ENCODE results near the gene DOP1A.
"Not testable (repeated sequence)": the region's sequence is repeated elsewhere in the genome, so short reads cannot be mapped to it uniquely, and the experiment has no call there.

The DOP1A gene

GRCh38 chr6:83167726-83168278, 100.3 kb downstream of the DOP1A start:
- no peaks in the 10 kb centered on the region for H3K9me3 ChIP-seq (ENCODE audit: insufficient read depth, low read depth, low read length)
- H3K9ac ChIP-seq (ENCODE audit: low read depth, low read length), result no peak overlapping the region
- no peak overlapping the region for H3K4me3 ChIP-seq (ENCODE audit: low read length)
- no peak overlapping the region for H3K27ac ChIP-seq (ENCODE audit: low read length)
- H3K36me3 ChIP-seq (ENCODE audit: insufficient read depth, low read depth, low read length), result peaks cover 98% of the 10 kb centered on the region
- no peaks in the 10 kb centered on the region for H3K4me1 ChIP-seq (ENCODE audit: insufficient read depth, low read length)
- H3K27me3 ChIP-seq (ENCODE audit: insufficient read depth, low read length), result no peaks in the 10 kb centered on the region

- Histone ChIP-seq H3K9ac (ENCODE audit: low read depth, low read length) (no peak overlapping the region), H3K36me3 (ENCODE audit: insufficient read depth, low read depth, low read length) (peaks cover 98% of the 10 kb centered on the region), H3K27me3 (ENCODE audit: insufficient read depth, low read length) (no peaks in the 10 kb centered on the region), H3K4me3 (ENCODE audit: low read length) (no peak overlapping the region), H3K27ac (ENCODE audit: low read length) (no peak overlapping the region), H3K4me1 (ENCODE audit: insufficient read depth, low read length) (no peaks in the 10 kb centered on the region), H3K9me3 (ENCODE audit: insufficient read depth, low read depth, low read length) (no peaks in the 10 kb centered on the region)
These were observed 101.1 kb downstream of the DOP1A start for GRCh38 chr6:83168556-83168955.

GRCh38 chr6:83169106-83169505, 101.6 kb downstream of the DOP1A start:
- no peak overlapping the region for H3K9ac ChIP-seq (ENCODE audit: low read depth, low read length)
- no peaks in the 10 kb centered on the region for H3K27me3 ChIP-seq (ENCODE audit: insufficient read depth, low read length)
- no peaks in the 10 kb centered on the region for H3K4me1 ChIP-seq (ENCODE audit: insufficient read depth, low read length)
- no peak overlapping the region for H3K27ac ChIP-seq (ENCODE audit: low read length)
- no peak overlapping the region for H3K4me3 ChIP-seq (ENCODE audit: low read length)
- peaks cover 98% of the 10 kb centered on the region for H3K36me3 ChIP-seq (ENCODE audit: insufficient read depth, low read depth, low read length)
- H3K9me3 ChIP-seq (ENCODE audit: insufficient read depth, low read depth, low read length), result no peaks in the 10 kb centered on the region

- no peak overlapping the region for H3K4me3 ChIP-seq (ENCODE audit: low read length)
- no peak overlapping the region for H3K27ac ChIP-seq (ENCODE audit: low read length)
- no peaks in the 10 kb centered on the region for H3K27me3 ChIP-seq (ENCODE audit: insufficient read depth, low read length)
- H3K9me3 ChIP-seq (ENCODE audit: insufficient read depth, low read depth, low read length), result no peaks in the 10 kb centered on the region
- H3K4me1 ChIP-seq (ENCODE audit: insufficient read depth, low read length), result no peaks in the 10 kb centered on the region
- H3K9ac ChIP-seq (ENCODE audit: low read depth, low read length), result no peak overlapping the region
- H3K36me3 ChIP-seq (ENCODE audit: insufficient read depth, low read depth, low read length), result peaks cover 98% of the 10 kb centered on the region
These were observed 102.0 kb downstream of the DOP1A start for GRCh38 chr6:83169511-83169910.

GRCh38 chr6:83176246-83176645, 108.8 kb downstream of the DOP1A start:
- peaks cover 1% of the 10 kb centered on the region for H3K4me1 ChIP-seq (ENCODE audit: insufficient read depth, low read length)
- peaks cover 94% of the 10 kb centered on the region for H3K36me3 ChIP-seq (ENCODE audit: insufficient read depth, low read depth, low read length)
- H3K27me3 ChIP-seq (ENCODE audit: insufficient read depth, low read length), result no peaks in the 10 kb centered on the region
- H3K9ac ChIP-seq (ENCODE audit: low read depth, low read length), result no peak overlapping the region
- H3K4me3 ChIP-seq (ENCODE audit: low read length), result no peak overlapping the region
- no peak overlapping the region for H3K27ac ChIP-seq (ENCODE audit: low read length)
- no peaks in the 10 kb centered on the region for H3K9me3 ChIP-seq (ENCODE audit: insufficient read depth, low read depth, low read length)

GRCh38 chr6:83180426-83180950, 113.0 kb downstream of the DOP1A start:
- Histone ChIP-seq H3K9me3 (ENCODE audit: insufficient read depth, low read depth, low read length) (no peaks in the 10 kb centered on the region), H3K4me1 (ENCODE audit: insufficient read depth, low read length) (peaks cover 5% of the 10 kb centered on the region), H3K4me3 (ENCODE audit: low read length) (no peak overlapping the region), H3K27ac (ENCODE audit: low read length) (no peak overlapping the region), H3K27me3 (ENCODE audit: insufficient read depth, low read length) (no peaks in the 10 kb centered on the region), H3K36me3 (ENCODE audit: insufficient read depth, low read depth, low read length) (peaks cover 90% of the 10 kb centered on the region), H3K9ac (ENCODE audit: low read depth, low read length) (no peak overlapping the region)

- no peaks in the 10 kb centered on the region for H3K27me3 ChIP-seq (ENCODE audit: insufficient read depth, low read length)
- H3K9ac ChIP-seq (ENCODE audit: low read depth, low read length), result no peak overlapping the region
- no peak overlapping the region for H3K27ac ChIP-seq (ENCODE audit: low read length)
- H3K4me3 ChIP-seq (ENCODE audit: low read length), result no peak overlapping the region
- H3K9me3 ChIP-seq (ENCODE audit: insufficient read depth, low read depth, low read length), result no peaks in the 10 kb centered on the region
- H3K4me1 ChIP-seq (ENCODE audit: insufficient read depth, low read length), result peaks cover 5% of the 10 kb centered on the region
- peaks cover 89% of the 10 kb centered on the region for H3K36me3 ChIP-seq (ENCODE audit: insufficient read depth, low read depth, low read length)
These were observed 114.6 kb downstream of the DOP1A start for GRCh38 chr6:83182114-83182513.

GRCh38 chr6:83183082-83183828, 115.8 kb downstream of the DOP1A start:
- Histone ChIP-seq H3K36me3 (ENCODE audit: insufficient read depth, low read depth, low read length) (peaks cover 89% of the 10 kb centered on the region), H3K27ac (ENCODE audit: low read length) (no peak overlapping the region), H3K9ac (ENCODE audit: low read depth, low read length) (no peak overlapping the region), H3K4me3 (ENCODE audit: low read length) (no peak overlapping the region), H3K9me3 (ENCODE audit: insufficient read depth, low read depth, low read length) (no peaks in the 10 kb centered on the region), H3K4me1 (ENCODE audit: insufficient read depth, low read length) (peaks cover 5% of the 10 kb centered on the region), H3K27me3 (ENCODE audit: insufficient read depth, low read length) (no peaks in the 10 kb centered on the region)

- Histone ChIP-seq H3K9me3 (ENCODE audit: insufficient read depth, low read depth, low read length) (no peaks in the 10 kb centered on the region), H3K4me3 (ENCODE audit: low read length) (no peak overlapping the region), H3K9ac (ENCODE audit: low read depth, low read length) (no peak overlapping the region), H3K36me3 (ENCODE audit: insufficient read depth, low read depth, low read length) (peaks cover 94% of the 10 kb centered on the region), H3K27ac (ENCODE audit: low read length) (no peak overlapping the region), H3K4me1 (ENCODE audit: insufficient read depth, low read length) (peaks cover 5% of the 10 kb centered on the region), H3K27me3 (ENCODE audit: insufficient read depth, low read length) (no peaks in the 10 kb centered on the region)
These were observed 117.6 kb downstream of the DOP1A start for GRCh38 chr6:83185096-83185495.

GRCh38 chr6:83188501-83188900, 121.0 kb downstream of the DOP1A start:
- H3K27ac ChIP-seq (ENCODE audit: low read length), result no peak overlapping the region
- no peak overlapping the region for H3K9ac ChIP-seq (ENCODE audit: low read depth, low read length)
- H3K9me3 ChIP-seq (ENCODE audit: insufficient read depth, low read depth, low read length), result no peaks in the 10 kb centered on the region
- H3K4me3 ChIP-seq (ENCODE audit: low read length), result no peak overlapping the region
- no peaks in the 10 kb centered on the region for H3K27me3 ChIP-seq (ENCODE audit: insufficient read depth, low read length)
- no peaks in the 10 kb centered on the region; the same call in 1 of the 2 replicates for H3K4me1 ChIP-seq (ENCODE audit: insufficient read depth, low read length)
- H3K36me3 ChIP-seq (ENCODE audit: insufficient read depth, low read depth, low read length), result peaks cover 67% of the 10 kb centered on the region

GRCh38 chr6:83190626-83191025, 123.2 kb downstream of the DOP1A start:
- peaks cover 52% of the 10 kb centered on the region for H3K36me3 ChIP-seq (ENCODE audit: insufficient read depth, low read depth, low read length)
- no peak overlapping the region for H3K27ac ChIP-seq (ENCODE audit: low read length)
- no peaks in the 10 kb centered on the region for H3K27me3 ChIP-seq (ENCODE audit: insufficient read depth, low read length)
- no peaks in the 10 kb centered on the region for H3K9me3 ChIP-seq (ENCODE audit: insufficient read depth, low read depth, low read length)
- H3K4me1 ChIP-seq (ENCODE audit: insufficient read depth, low read length), result no peaks in the 10 kb centered on the region; the same call in none of the 2 replicates
- no peak overlapping the region for H3K4me3 ChIP-seq (ENCODE audit: low read length)
- H3K9ac ChIP-seq (ENCODE audit: low read depth, low read length), result no peak overlapping the region

GRCh38 chr6:83191974-83192373, 124.5 kb downstream of the DOP1A start:
- not testable (repeated sequence) for H3K4me1 ChIP-seq (ENCODE audit: insufficient read depth, low read length); H3K27me3 ChIP-seq (ENCODE audit: insufficient read depth, low read length); H3K27ac ChIP-seq (ENCODE audit: low read length); H3K9me3 ChIP-seq (ENCODE audit: insufficient read depth, low read depth, low read length)
- H3K4me3 ChIP-seq (ENCODE audit: low read length), result peak overlapping the region; percentile 91
- H3K9ac ChIP-seq (ENCODE audit: low read depth, low read length), result peak overlapping the region; percentile 84; the same call in 1 of the 2 replicates
- peaks cover 51% of the 10 kb centered on the region for H3K36me3 ChIP-seq (ENCODE audit: insufficient read depth, low read depth, low read length)

Data from iPS-20b (cell line).